Fibroblast of skin of back (primary cell): ENCODE results near the gene BCAS3.

ENCODE experiments used
- DNase-seq: peaks from one replicate; pipeline ENCODE4 v3.0.0-alpha.2; 2013

The BCAS3 gene

DNA sequence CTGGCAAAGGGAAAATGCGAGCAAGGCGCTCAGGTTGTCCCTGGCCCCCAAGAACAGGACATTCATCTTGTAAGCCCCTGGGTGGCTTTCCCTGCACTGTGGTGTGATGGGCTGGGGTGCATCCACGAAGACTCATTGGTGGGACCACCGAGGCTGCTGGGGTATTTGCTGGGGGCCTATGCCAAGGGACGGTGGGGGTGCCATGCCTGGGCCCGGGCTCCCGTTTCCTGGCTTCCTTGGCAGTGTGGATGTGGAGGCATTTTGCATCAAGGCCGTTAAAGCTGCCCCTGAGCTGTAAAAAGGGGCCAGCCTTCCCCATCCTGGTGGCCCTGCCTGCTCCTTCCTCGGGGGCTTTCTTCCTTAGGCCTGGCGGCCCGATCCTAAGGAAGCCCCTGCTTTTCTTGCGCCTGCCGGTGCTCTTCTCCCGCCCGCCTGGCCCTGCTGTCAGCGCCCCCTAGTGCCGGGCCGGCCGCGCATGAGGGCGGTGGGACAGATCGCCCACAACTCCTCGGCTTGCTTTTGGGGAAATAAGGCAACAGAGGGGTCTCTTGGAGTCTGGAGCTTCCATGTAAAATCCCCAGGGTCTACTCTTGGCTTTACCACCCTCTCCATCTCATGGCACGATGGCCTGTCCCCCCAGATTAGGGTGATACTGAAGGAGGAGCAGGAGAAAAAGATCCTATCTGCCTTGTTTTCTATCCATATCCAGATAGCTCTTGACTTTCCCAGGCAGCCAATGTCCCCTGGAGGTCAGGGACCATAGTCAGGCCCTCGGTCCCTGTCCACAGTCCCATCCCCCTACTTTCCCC, 712.2 kb downstream of the BCAS3 start:
- no peak for DNase-seq

DNA sequence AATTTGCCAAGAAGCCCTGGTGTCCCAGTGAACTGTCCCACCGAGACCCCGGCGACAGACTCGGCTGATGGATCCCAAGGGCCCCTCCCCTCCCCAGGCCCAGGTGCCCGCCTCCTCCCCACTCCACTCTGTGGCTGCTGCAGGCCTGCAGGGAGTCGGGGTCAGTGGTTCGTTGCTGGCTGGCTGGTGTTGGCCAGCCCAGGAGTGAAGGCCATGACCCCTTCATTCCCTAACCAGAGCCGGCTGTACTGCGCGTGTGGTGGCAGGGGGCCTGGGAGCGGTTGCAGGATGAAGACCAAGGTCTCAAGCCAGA, 712.8 kb downstream of the BCAS3 start:
- DNase-seq: no peak

DNA sequence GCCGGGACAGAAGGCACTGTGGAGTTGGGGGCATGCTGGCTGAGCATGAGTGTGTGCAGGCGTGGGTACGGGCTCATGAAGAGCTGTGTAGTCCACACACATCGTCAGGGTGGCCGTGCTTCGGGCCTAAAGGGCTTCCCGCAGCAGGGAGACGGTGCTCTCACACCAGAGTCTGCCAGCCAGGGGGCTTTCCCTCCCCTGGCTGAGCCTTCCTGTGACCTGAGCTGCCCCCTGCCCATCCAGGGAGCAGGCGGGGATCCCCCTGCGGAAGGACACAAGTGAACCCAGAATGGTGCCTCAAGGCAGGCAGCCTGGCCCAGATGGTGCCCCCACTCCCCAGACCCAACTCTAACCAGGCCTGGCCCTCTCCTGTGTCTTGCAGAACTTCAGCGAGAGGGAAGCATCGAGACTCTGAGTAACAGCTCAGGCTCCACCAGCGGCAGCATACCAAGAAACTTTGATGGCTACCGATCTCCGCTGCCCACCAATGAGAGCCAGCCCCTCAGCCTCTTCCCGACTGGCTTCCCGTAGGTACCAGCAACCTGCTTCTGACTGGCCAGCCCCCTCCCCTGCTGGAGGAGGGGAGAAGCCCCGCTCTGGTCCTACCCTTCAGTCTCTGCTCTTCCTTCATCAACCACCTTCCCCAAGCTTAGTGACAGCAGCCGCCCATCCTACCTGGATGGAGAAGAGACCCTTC, 714.1 kb downstream of the BCAS3 start:
- no peak for DNase-seq

DNA sequence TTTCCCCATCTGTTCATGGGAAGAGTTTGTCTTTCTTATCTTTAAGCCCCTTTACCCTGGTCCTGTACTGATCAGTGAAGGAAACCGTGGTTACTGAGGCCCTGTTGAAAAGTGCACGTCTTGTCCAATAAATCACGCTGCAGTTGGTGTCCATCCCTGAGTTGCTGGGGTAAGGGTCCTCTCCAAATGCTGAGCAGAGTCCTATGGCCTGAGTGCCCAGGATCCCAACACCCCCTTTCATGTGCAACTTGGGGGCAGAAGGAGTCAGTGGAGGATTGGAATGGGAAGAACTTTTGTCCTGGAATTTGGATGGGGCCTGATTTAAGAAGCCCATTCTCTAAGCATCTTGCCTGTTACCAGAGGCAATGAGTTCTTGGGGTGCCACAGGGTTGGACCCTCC, 715.0 kb downstream of the BCAS3 start:
- DNase-seq: no peak

- DNase-seq: no peak
These were observed 715.9 kb downstream of the BCAS3 start for GRCh38 chr17:61393550-61393903.

- DNase-seq: no peak
These were observed 716.4 kb downstream of the BCAS3 start for GRCh38 chr17:61393904-61394629.

DNA sequence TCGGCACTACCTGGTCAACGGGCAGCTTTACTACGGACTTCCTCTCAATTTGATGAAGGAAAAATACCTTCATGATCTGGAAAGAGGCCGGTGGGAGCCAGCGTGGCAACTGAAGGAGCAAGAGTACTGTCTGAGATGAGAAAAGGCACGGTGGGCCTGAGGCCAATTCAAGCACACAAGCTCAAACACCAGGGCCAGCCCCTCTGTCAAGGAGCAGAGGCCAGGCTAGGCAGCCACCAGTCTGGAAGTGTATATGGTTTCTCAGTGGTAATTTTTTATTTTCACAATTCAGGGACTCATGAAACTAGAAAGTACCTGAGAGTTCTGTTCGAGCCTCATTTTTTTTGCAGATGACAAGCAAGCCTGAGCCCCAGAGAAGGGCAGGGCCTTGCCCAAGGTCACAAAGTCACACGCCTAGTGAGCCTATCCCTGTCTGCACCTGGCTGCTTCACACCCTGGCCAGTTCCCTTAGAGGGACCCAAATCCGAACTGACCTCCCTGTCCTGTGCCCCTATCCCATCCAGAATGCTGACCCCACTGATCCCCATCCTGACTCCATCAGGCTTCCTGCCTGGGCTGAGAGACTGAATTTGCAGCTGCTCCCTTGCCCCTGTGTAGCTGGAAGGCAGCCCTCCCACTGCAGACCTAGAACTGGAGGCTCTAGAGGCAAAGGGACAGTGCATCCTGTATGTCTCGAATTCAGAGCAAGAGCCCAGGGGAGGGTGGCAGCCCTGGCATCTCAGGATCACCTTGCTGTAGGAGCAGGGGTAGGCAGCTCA, 717.2 kb downstream of the BCAS3 start:
- no peak for DNase-seq

GRCh38 chr17:61395409-61395982, 717.8 kb downstream of the BCAS3 start:
- DNase-seq: no peak

GRCh38 chr17:61395983-61396585, 718.4 kb downstream of the BCAS3 start:
- no peak for DNase-seq

- DNase-seq: no peak
These were observed 719.0 kb downstream of the BCAS3 start for GRCh38 chr17:61396586-61397085.

DNA sequence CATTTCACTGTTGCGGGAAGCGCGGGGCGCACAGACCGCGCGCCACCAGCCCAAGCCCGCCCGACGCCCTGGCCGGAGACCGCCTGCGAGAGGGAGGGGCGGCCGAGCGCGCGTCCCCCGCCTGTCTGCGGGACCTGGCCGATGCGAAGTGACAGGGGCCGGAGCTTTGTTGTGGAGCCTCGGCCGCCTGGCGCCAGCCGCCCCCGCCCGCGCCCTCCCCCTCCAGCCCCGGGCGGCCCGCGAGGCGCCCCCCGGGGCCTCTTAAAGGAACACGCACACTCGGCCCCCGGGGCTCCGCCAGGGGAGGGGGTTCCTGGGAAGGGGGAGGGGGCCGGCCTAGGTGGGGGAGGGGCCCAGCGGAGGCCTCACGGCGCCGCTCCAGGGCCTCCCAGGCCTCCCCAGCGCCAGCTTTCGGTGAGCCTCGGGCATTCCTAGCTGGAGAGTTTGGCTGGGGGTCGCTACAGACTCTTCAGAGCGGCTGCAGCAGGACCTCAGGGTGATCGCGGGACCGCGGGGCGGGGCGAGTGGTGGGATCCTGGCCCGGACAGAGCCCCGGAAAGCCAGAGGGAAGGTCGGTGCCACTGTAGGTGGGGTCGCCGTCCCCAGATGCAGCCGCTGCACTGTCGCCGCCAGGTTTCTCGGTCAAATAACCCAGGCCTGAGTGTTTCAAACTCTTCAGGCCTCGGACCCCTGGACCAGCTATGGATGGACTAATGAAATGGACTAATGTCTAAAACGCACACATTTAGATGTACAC, 719.6 kb downstream of the BCAS3 start:
- DNase-seq: no peak

DNA sequence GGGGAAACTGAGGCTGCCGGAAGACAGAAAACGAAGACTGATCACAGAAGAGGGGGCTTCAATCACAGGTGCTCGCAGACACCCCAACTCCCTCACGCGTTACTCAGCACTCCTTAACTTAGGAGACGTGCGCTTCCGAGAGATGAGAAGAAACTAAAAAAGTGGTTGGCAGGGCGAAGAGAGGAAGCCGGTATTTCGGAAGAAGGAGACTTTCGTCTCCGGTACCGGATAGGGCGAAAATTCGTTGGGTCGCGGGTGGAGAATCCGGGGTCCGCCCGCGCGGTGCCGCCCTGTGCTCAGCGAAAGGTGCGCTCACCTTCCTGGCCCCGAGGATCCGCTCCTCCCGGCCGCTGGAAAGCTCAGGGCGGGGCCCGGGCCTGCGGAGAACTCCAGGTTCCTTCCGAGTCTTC, 721.1 kb downstream of the BCAS3 start:
- no peak for DNase-seq

- DNase-seq: peak; percentile 96
These were observed 721.7 kb downstream of the BCAS3 start, which contains the start of gene TBX2 for GRCh38 chr17:61399131-61400065. TBX2 (plus strand) TSS chr17:61399843; CDS start chr17:61400177, 334 bp downstream.

DNA sequence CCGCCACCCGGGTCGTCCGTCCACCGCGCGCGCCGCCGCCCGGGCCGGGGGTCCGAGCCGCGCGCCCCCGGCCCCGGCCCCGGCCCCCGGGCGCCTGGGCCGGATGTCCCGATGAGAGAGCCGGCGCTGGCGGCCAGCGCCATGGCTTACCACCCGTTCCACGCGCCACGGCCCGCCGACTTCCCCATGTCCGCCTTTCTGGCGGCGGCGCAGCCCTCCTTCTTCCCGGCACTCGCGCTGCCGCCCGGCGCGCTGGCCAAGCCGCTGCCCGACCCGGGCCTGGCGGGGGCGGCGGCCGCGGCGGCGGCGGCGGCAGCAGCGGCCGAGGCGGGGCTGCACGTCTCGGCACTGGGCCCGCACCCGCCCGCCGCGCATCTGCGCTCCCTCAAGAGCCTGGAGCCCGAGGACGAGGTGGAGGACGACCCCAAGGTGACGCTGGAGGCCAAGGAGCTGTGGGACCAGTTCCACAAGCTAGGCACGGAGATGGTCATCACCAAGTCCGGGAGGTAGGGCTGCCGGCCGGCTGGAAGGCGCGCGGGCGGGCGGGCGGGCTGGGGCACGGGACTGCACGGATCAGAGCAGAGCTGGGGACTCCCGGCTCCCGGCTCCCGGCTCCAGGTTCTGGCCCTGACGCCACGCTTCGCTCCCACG, 722.5 kb downstream of the BCAS3 start:
- DNase-seq: peak; percentile 52

- peak; percentile 60 for DNase-seq
These were observed 723.2 kb downstream of the BCAS3 start for GRCh38 chr17:61400717-61401388.

- no peak for DNase-seq
These were observed 723.9 kb downstream of the BCAS3 start for GRCh38 chr17:61401389-61402072.

DNA sequence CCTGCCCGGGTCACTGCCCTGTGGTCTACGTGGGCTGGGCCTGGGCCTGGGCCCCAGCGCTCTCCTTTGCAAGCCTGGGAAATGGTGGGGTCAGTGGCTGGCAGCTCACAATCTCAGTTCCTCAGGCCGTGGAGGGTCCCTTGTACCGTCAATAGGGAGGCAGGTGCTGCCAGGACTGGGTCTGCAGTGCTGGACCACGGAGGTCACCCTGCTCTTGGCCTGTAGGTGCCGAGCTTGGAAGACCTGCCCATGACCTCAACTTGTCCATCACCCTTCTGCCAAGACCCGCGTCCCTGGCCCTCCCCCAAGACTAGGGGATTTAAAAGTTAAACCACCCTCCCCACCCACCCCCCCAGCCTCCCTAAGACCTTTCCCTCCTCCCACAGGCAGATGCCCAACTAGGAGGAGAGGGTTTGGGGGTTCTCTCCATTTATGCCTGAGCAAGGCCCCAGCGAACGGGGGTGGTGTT, 724.5 kb downstream of the BCAS3 start:
- DNase-seq: no peak
